Activated CD8-positive, alpha-beta memory T cell treated with anti-CD3 and anti-CD28 coated beads, Interleukin-2, amount 50 U/mL, for 1 hour (primary cell): ENCODE data around the gene NTSR2.

Experiments used
- DNase-seq: peaks from one replicate; pipeline ENCODE4 v3.0.0-alpha.2; 2020; ENCODE audit errors: extremely low read depth

Gene NTSR2, protein sequence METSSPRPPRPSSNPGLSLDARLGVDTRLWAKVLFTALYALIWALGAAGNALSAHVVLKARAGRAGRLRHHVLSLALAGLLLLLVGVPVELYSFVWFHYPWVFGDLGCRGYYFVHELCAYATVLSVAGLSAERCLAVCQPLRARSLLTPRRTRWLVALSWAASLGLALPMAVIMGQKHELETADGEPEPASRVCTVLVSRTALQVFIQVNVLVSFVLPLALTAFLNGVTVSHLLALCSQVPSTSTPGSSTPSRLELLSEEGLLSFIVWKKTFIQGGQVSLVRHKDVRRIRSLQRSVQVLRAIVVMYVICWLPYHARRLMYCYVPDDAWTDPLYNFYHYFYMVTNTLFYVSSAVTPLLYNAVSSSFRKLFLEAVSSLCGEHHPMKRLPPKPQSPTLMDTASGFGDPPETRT

DNA sequence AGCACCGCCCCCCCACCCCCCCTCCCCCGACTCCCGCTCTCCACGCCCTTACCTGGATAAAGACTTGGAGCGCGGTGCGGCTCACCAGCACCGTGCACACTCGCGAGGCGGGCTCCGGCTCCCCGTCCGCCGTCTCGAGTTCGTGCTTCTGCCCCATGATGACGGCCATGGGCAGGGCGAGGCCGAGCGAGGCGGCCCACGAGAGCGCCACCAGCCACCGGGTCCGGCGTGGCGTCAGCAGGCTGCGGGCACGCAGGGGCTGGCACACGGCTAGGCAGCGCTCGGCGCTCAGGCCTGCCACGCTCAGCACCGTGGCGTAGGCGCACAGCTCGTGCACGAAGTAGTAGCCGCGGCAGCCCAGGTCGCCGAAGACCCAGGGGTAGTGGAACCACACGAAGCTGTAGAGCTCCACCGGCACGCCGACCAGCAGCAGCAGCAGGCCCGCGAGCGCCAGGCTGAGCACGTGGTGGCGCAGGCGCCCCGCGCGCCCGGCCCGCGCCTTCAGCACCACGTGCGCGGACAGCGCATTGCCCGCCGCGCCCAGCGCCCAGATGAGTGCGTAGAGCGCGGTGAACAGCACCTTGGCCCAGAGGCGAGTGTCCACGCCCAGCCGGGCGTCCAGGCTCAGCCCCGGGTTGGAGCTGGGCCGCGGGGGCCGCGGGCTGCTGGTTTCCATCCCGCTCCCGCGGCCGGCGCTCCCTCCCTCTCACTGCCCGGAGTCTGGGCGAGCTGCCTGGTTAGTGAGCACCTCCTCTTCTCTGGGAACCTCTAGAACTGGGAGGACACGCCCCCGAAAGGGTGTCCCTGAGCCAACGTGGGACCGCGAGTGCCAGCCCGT, at the start of gene NTSR2:
Gene NTSR2, minus strand, starts transcription at position 742 of the 838 bp plus-strand sequence. Its CDS starts 66 bp downstream, at position 676.
- no peak for DNase-seq

DNA sequence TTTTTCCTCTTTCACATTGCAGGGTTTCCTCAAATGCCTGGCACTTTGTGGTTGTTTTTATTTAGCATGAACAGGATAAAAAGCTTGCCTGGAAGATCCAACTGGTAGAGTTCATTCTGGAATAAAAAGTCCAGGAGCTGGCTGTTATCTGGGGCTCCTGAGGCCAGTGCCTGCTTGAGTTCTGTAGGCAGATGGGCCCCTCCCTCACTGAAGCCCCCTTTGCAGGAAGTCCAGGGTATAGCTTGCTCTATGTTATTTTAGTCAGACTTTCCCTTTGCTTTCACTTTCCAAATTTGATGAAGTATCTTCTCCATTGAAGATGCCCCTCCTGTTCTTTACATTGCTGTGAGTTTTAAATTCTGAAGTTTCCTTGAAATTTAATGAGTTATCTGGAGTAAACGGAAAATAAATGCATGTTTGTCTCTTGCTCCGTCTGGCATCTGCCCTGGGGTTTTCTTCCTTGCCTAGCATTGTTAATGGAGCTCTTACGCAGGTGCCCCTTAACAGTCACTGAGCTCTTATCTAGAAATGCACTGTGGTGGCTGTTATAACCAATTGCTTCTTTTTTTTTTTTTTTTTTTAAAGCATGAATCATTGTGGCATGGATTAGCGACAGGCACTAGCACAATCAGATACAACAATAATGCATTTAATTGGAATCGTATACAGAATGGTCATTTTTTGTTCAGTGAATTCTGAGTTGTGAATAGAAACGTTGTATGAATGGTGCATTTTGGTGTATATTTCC, 49.4 kb upstream of the NTSR2 start:
- DNase-seq: no peak

DNA sequence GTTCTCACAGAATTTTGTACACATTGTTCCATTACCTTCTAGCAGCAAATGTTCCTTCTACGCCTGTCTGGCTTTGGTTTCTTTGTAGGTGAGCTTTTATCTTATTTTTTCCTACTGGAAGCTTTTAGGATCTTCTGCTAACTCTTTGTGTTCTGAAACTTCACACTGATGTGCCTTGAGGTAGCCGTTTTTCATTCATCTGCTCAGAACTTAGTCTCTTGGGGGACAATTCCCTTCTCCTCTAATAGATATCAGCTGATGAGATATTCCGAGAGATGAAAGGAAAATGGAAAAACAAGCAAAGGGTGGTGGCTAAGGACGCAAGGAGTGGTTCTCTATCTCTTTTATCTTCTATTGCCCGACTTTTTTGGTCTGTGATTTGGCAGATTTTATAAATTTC, 48.6 kb upstream of the NTSR2 start:
- DNase-seq: no peak

DNA sequence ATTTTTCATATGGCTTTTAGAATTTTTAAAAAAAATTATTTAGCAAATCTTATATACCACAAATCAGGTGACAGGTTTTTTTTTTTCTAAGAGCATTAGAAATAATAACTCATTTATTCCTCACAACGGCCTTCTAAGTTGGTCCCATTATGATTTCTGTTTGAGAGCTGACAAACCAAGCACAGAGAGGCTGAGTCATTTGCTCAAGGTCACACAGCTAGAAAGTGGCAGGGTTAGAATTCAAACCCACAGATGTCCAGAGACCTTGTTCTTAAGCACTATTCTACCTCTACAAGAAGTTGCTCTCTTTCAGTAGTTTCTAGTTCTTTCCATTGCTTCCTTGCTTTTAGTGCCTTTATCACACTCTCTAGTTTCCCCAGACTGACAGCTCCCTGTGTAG, 47.6 kb upstream of the NTSR2 start:
- no peak for DNase-seq

DNA sequence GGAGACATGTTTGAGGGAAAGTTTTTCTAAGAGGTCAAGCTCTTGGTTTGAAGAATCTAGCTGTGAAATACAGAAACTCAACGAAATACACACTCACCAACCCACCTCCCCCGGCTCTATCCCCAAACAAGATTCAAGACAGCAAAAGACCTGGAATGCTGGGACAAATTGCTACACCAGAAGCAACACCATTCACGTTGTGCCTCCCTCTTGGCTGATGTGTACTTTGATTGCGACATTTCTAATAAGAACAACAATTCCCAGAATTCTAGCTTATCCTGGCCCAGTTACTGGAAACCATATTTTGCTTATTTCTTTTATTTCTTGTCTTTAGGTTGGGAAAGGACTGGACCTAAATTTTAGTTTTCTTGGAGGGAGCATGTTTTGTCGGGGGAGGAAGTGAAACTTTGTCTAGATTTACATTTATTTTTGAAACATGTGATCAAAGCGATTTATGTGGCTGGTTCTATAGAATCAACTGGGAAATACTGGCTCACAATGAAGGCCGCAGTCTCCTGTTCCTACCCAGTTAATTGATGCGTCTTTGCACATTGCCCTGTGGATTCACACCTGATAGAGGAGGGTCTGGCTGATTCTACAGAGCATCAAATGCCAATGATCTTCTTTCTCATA, 46.8 kb upstream of the NTSR2 start:
- no peak for DNase-seq

DNA sequence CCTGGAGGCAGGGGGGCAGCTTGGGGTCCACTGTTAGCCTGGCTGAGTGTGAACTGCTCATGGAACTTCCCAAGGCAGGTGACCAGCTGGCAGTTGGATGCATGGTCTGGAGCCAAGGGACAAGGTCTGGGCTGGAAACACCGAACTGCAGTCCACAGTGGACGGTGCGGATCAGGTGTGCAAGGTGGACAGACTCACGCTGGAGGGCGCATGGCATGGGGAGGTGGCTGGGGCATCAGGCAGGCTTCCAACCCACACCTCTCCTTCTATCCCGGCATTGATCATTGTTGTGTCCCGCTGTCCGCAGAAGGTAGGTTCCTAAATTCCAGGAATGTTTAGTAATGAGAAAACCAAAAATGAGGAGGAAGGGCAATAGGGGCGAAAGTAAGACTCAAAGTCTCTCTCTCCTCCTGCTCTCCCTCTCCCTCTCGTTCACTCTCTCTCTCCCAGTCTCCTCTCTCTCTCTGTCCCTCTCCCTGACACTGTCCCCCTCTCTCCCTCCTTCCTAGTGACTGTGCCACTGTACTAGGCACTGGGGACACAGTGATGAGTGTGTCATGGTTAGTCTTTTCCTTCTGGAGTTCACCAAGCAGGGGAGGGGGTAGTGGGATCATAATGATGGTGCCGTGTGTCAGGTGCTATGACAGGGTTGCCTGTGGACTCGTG, 46.1 kb upstream of the NTSR2 start:
- DNase-seq: no peak

DNA sequence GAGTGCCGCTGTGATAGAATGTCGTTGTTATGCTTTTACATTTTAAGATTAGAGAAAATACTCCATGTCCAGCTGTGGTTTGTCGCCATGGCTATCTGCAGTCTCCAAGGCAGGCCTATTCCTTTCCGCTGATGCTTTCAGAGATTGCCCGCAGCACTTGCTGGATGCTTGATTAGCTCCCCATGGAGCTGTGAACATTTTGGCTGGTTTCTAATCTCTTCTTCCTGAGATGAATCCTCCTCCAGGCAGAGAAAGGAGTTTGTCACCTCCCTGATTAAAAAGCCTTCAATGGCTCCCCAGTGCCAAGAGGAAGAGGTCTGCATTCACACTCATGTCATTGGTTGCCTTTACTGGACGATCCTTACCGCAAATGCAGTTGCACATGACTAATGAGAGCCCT, 43.8 kb upstream of the NTSR2 start:
- DNase-seq: no peak

DNA sequence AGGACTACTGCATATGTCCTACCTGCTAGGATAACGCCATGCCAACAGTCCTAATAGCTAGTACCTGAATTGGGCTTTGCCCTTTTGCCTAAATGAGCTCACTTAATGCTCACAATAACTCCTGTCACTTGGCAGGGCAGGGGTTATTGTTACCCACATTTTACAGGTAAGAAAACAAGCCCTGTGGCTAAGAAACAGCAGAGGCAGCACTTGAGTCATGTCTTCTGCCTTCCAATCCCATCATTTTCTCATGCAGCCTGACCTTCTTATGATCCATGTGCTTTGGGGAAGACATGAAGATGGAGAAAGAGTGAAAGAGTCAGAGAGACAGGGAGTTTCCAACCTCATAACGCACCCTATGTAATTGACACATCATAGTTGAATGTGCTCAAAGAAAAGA, 42.9 kb upstream of the NTSR2 start:
- no peak for DNase-seq

DNA sequence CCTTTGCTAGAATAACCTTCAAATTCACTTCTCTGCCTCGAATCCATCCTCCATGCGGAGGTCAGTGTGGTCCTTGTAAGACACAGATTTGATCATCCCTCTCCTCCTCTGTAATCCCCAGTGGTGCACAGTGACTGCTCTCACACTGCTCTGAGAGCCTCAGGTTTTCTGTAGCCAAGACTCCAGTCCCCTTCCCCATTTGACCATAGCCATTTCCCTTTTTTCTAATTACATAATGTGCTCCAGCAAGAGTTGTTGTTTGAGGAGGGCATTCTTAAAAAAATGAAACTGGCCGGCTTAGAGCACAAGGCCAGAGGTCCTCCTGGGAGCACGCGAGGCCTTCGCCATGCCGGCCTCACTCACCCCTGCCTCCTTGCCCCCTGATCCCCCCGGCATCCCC, 41.8 kb upstream of the NTSR2 start:
- no peak for DNase-seq

DNA sequence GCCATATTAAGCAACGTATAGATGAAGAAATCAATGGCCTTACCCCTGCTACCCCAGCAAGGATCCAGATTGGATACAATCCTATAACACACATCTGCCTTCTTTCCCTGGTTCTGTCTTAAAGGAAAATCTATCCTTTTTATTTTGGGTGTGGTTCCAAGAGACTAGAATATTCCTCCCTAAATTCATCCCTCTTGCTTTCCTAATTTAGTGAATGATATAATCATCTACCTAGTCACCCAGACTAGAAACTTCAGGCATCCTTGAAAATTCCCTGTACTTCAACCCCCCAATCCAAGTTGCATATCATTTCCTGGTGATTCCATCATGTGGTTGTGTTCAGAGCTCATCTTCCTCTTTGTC, 41.3 kb upstream of the NTSR2 start:
- DNase-seq: no peak

DNA sequence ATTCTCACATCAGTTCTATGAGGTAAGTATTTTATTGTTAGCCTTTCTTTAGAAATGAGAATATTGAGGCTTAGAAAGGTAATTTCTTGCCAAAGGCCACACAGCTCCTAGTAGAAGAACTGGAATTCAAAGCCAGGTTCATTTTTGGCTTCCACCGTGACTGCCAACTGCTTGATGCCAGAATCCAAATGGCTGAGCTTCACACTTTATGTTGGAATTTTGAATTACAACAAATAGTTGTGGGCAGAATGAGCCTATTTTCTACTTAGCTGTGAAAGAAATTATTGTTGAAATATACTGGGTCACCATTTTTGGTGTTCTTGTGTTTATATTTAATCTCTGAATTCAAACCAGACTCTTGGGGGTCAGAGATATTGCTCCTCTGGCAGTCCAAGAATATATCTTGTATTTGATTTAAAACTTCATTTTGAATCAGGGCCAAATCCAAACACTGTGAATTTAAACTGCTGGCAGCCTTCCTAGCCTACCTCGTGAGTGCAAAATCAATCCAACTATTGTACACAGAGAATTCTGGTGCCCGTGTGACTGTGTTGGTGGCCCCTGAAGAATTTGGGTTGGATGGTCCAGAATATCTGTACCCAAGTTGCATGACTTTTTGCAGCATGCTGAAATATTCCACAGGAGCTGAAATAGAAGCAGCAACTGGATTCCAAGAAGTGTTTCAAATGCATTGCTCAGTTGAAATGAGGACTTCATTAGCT, 40.8 kb upstream of the NTSR2 start:
- no peak for DNase-seq

DNA sequence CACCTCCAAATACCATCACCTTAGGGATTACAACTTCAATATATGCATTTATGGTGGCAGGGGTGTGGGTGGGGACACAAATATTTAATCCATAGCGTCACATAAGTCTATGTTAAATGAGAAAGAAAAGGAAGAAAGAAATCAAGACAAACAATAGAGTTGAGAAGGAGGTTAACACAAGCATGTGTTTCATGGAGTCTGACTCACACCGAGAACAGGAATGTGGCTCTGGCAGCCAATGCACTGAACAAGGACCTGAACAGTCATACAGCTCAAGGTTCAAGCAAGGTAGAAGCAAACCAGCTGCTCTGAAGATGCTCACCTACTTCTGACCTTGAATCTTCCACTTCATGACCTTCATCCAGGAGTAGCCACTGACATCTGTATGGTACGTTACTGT, 40.2 kb upstream of the NTSR2 start:
- no peak for DNase-seq

DNA sequence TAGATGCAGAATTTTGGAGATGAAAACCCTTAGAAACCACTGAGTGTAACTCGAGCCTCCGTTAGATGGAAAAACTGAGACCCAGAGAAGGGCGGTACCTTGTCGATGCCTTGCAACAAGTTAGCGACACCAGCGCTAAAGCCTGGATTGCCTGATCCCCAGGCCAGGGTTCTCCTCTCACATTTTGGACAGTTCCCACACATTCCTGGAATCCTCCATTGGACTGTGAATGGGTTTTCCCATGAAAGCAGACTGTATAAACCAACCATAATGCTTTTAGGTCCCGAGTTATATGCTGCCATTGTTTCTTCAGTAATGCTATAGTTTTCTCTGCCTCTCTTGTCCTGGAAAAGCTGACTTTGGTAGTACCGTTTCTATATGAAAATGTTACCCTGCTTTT, 39.3 kb upstream of the NTSR2 start:
- no peak for DNase-seq

DNA sequence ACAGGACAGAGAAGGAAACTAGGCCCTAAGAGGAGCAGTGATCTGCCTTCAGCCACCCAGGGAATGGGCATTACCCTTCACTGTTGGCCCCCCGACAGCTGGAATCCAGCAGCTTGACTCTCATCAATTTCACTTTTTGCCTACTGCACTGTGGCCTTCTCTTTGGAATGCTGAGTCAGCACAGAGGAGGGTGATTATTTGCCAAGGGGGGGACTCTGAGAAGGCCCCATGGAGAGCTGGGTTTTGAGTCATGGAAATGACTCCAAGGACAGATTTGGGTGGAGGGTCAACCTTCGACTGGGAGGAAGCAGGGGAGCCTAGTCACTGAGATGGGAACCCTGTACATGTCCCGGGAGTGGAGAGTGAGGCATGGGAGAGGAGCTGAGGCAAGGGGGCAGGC, 38.1 kb upstream of the NTSR2 start:
- no peak for DNase-seq

DNA sequence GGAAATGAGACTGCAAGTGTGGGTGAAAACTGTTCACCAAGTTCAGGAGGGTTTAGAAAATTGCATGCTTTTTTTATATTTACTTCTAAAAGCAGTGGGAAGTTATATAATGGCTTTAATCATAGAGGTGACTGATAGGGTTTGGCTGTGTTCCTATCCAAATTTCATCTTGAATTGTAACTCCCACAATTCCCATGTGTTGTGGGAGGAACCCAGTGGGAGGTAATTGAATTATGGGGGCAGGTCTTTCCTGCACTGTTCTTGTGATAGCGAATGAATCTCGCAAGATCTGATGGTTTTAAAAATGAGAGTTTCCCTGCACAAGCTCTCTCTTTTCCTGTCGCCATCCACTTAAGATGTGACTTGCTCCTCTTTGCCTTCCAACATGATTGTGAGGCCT, 35.7 kb upstream of the NTSR2 start:
- DNase-seq: no peak

DNA sequence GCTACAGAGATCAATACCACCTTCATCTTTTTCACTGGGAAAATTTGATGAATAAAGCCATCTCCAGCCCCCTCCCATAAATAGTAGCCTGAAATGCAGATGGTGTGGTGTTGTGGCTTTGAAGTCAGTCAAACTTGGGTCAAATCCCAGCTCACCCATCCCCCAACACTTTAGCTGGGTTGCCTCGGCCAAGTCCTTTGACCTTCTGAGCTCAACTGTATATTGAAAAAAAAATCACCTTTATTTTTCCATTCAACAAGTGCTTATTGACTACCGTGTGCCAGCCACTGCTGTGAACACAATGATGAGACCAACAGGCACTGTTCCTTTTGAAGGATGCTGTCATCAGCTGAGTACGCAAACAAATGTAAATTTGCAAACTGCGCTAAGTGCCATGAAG, 35.1 kb upstream of the NTSR2 start:
- DNase-seq: no peak

DNA sequence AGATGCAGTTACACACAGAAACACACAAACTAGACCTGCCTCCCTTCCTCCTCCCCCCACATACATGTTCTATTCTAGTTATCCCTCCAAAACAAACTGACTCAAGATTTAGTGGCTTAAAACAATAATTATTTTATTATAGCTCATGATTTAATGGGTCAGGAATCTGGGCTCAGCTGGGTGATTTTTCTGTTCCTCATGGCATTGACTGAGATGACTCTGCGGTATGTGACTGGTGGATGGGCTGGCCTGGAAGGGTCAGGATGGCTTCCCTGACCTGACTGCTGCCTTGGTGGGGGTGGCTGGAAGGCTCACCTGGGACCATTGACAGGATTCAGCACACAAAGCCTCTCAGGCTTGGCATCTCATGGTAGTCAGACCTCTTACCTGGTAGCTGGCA, 33.7 kb upstream of the NTSR2 start:
- no peak for DNase-seq

DNA sequence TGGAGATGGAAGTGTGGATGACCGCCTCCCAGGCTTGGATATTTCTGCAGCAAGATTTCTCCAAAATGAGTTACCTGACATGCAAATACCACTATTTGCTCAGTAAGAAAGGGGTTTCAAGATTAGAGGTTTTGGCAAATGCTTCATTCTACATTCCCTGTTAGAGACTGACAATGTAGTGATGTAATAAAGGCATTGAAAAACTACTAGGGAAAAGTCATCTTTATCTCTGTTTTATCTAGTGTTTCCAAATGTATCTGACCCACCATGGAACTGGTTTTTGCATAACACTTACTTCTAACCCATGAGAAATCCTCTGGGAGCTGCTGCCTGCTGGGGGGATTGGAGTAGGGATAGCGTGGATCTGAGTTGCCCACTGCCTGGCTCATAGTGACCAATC, 33.0 kb upstream of the NTSR2 start:
- DNase-seq: no peak

DNA sequence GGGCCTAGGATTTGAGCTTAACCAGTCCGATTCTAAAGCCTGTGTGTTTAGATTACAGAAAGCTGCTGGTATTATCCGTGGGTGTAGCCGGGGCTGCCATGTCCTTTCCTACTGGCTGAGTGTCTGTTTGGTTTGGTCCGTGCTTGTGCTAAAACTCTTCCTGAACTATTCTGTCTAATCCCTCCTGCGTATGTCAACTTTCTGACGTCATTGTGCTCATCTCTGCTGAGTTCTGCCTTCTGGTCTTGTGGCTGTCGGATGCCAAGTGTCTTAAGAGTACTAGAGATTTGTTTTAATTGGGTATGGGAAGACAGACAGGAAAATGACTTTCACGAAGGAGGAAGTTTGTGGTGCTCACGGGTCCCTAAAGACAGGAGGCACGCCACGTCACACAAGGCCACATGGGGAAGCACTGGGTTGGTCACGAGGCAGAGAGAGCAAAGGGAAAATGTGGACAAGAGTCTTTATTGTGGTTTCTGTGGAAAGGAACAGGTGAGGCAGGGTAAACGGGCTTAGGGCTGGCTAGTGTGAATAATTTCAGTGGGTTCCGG, 31.8 kb upstream of the NTSR2 start:
- no peak for DNase-seq

DNA sequence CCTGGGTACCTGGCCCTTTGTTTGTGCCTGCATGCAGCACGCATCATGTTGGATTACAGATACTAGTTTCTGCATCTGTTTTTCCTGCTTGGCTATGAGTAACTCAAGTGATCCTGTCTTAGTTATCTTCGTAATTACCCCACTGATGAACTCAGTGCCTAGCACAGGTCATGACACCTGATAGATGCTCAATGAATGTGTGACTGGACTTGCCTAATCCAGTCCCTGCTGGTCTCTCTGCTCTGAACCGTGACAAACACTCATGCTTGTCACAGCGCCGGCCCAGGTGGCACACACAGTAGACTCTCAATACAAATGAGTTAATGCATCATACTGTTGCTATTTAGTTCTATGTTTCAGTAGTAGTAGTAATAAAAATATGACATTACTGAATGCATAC, 31.2 kb upstream of the NTSR2 start:
- DNase-seq: no peak
